Measurements from ENCODE around the gene RAD54L.
"Not testable (repeated sequence)": the region's sequence is repeated elsewhere in the genome, so short reads cannot be mapped to it uniquely, and the experiment has no call there.

DNA sequence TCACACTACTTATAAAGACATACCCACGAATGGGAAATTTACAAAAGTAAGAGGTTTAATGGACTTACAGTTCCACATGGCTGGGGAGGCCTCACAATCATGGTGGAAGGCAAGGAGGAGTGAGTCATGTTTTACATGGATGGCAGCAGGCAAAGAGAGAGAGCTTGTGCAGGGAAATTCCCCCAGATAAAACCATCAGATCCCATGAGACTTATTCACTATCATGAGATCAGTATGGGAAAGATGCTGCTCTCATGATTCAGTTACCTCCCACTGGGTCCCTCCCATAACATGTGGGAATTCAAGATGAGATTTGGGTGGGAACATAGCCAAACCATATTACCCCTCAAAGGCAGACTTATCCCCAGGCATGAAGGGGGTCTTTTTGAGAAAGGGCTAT, 8.7 kb upstream of the RAD54L start:
- TF ChIP-seq FOXM1 (IDR thresholded peaks at IDR 0.05; ENCODE audit: borderline replicate concordance); ELF4 (IDR thresholded peaks at IDR 0.05); TARDBP (IDR thresholded peaks at IDR 0.05); ZNF384 (IDR thresholded peaks at IDR 0.05); SP1 (IDR thresholded peaks at IDR 0.05); SUZ12 (IDR thresholded peaks at IDR 0.05); NFRKB (IDR thresholded peaks at IDR 0.05): not testable (repeated sequence)

Data from HEK293T (cell line).